K562 (cell line): Measurements from ENCODE around the gene SDK1. TPM values are rescaled to one million over a fixed set of nuclear protein-coding genes. Genes with fewer than 3 reads are reported as not detected.
A peak's percentile ranks its signal among the peaks of the same experiment; 100 is the strongest.

Experiments used
- ATAC-seq: fragments of 200-7000 bp; cut with Tn5 transposase; 3 replicates; pipeline ENCODE4 v1.9.1; 2020; ENCODE audit warnings: moderate library complexity
- BruUV-seq: library from RNA; stranded (reverse); fragments of 400-500 nt; replicated peaks from 2 replicates; lab custom pipeline; 2021; lab: Mats Ljungman, UMichigan
- CTCF ChIA-PET: fragments of 300-600 bp; formaldehyde crosslinking; extraction: SDS; loops from one replicate; lab custom pipeline; 2021; ENCODE audit warnings: low intra/inter-chr PET ratio; lab: Yijun Ruan, JAX
- POLR2A ChIA-PET: fragments of 300-600, 350-650 bp; sonication (Branson Sonifier 250); formaldehyde crosslinking; extraction: SDS; loops from one replicate; lab custom pipeline; 2021; ENCODE audit warnings: antibody characterized with exemption, inconsistent platforms; lab: Yijun Ruan, JAX
- DNase-seq, 4 experiments: peaks; one replicate each; pipeline versions ENCODE4 v3.0.0 to v3.0.0-alpha.2; 2011 to 2018; ENCODE audit warnings: low spot score in 3 of 4, mixed read lengths in 3 of 4; ENCODE audit errors: extremely low read depth in 1 of 4
- FAIRE-seq: peaks from 2 replicates; lab custom pipeline; 2011; peaks lifted over from hg19 to GRCh38; lab: Jason Lieb, UNC
- H2AFZ ChIP-seq: 2 replicates; pipeline ENCODE4 v1.6.0; 2011; ENCODE audit warnings: low read depth, low read length, control low read depth, inconsistent platforms
- H3K27ac ChIP-seq: fragments of 200-600 bp; 3 replicates; pipeline ENCODE4 v1.8.0; 2011; ENCODE audit warnings: low read depth, mild to moderate bottlenecking, control low read depth, inconsistent platforms, low read length, moderate library complexity, mixed read lengths; ENCODE audit errors: extremely low read depth
- H3K27me3 ChIP-seq, 2 experiments: fragments of 300-600 bp in 1 of 2; 2 replicates in 1 of 2; 3 replicates in 1 of 2; pipeline versions ENCODE4 v1.6.0 to v1.8.0; 2011; ENCODE audit warnings: inconsistent platforms in 2 of 2, low read length in 2 of 2, mild to moderate bottlenecking in 1 of 2, mixed read lengths in 1 of 2, moderate library complexity in 1 of 2; ENCODE audit not compliant: control insufficient read depth in 2 of 2, insufficient read depth in 2 of 2
- H3K36me3 ChIP-seq: fragments of 300-600 bp; 3 replicates; pipeline ENCODE4 v1.8.0; 2011; ENCODE audit warnings: mild to moderate bottlenecking, low read length, inconsistent platforms; ENCODE audit not compliant: control insufficient read depth, insufficient read depth
- H3K4me1 ChIP-seq, 2 experiments: fragments of 200-600 bp in 1 of 2; replicated peaks in 1 of 2; 2 replicates in 1 of 2; 3 replicates in 1 of 2; pipeline versions ENCODE4 v1.5.1 to v1.8.0; 2011; ENCODE audit warnings: inconsistent platforms in 2 of 2, low read length in 2 of 2, mild to moderate bottlenecking in 1 of 2, mixed read lengths in 1 of 2, moderate library complexity in 1 of 2; ENCODE audit not compliant: control insufficient read depth in 2 of 2, insufficient read depth in 2 of 2
- H3K4me2 ChIP-seq: 2 replicates; pipeline ENCODE4 v1.6.1; 2011; ENCODE audit warnings: low read length, control low read depth, inconsistent platforms, mixed read lengths; ENCODE audit not compliant: insufficient read depth
- H3K4me3 ChIP-seq: fragments of 200-600 bp; sonication (generic), shearing (Covaris generic); 2 replicates; pipeline ENCODE4 v1.5.1; 2016; ENCODE audit warnings: control low read depth, inconsistent platforms
- H3K79me2 ChIP-seq: fragments of 200-600 bp; 3 replicates; pipeline ENCODE4 v1.8.0; 2011; ENCODE audit warnings: low read length, inconsistent platforms; ENCODE audit not compliant: control insufficient read depth, insufficient read depth
- H3K9ac ChIP-seq, 2 experiments: 2 replicates each; pipeline versions ENCODE4 v1.6.0 to v1.6.1; 2011; ENCODE audit warnings: low read depth in 2 of 2, low read length in 2 of 2, control low read depth in 1 of 2, inconsistent platforms in 1 of 2, mild to moderate bottlenecking in 1 of 2, mixed read lengths in 1 of 2; ENCODE audit not compliant: insufficient read depth in 1 of 2
- H3K9me1 ChIP-seq: one replicate; pipeline ENCODE4 v1.6.0; 2011; ENCODE audit warnings: inconsistent platforms, mild to moderate bottlenecking, low read length, moderate library complexity; ENCODE audit not compliant: control insufficient read depth, insufficient read depth
- H3K9me3 ChIP-seq: replicated peaks from 2 replicates; pipeline ENCODE4 v1.5.1; 2011; ENCODE audit warnings: low read depth, low read length, inconsistent platforms; ENCODE audit not compliant: control insufficient read depth, insufficient read depth
- H4K20me1 ChIP-seq: replicated peaks from 2 replicates; pipeline ENCODE4 v1.6.1; 2011; ENCODE audit warnings: low read length, inconsistent platforms, mixed read lengths; ENCODE audit not compliant: control insufficient read depth, insufficient read depth
- CEBPB ChIP-seq: fragments of 450-650 bp; IDR thresholded peaks from 2 replicates; pipeline ENCODE4 v1.6.1; 2016; ENCODE audit warnings: missing genetic modification characterization, missing compliant biosample characterization
- DDX20 ChIP-seq: fragments of 450-650 bp; IDR thresholded peaks from 2 replicates; pipeline ENCODE4 v1.6.1; 2016; ENCODE audit warnings: missing genetic modification characterization, low read depth, mild to moderate bottlenecking, missing compliant biosample characterization, moderate library complexity
- FIP1L1 ChIP-seq: fragments of 200-400 bp; formaldehyde crosslinking; IDR thresholded peaks from 2 replicates; pipeline ENCODE4 v1.6.1; 2018; ENCODE audit warnings: mild to moderate bottlenecking, low read depth, low read length; ENCODE audit not compliant: poor library complexity, severe bottlenecking
- MYC ChIP-seq, 2 experiments: fragments of 250-450 bp in 1 of 2; sonication (Bioruptor Pico) in 1 of 2; IDR thresholded peaks; 2 replicates each; pipeline versions ENCODE4 v1.5.1 to v1.6.1; 2012 to 2021; ENCODE audit warnings: low read depth in 2 of 2, borderline replicate concordance in 1 of 2, improper control_type of control experiment in 1 of 2, low read length in 1 of 2, mild to moderate bottlenecking in 1 of 2, moderate library complexity in 1 of 2
- PCBP1 ChIP-seq: fragments of 200-400 bp; formaldehyde crosslinking; IDR thresholded peaks from 2 replicates; pipeline ENCODE4 v1.6.1; 2018; ENCODE audit warnings: mild to moderate bottlenecking, low read depth, low read length; ENCODE audit not compliant: poor library complexity, severe bottlenecking
- ZNF140 ChIP-seq: fragments of 250-450 bp; sonication (Bioruptor Pico); IDR thresholded peaks from 2 replicates; pipeline ENCODE4 v1.8.0; 2021; ENCODE audit warnings: moderate library complexity, mild to moderate bottlenecking, inconsistent platforms
- WGBS: fragments of 100-300 bp; shearing (Covaris generic); methylation state at CpG from one replicate; pipeline ENCODE4 v1.1.6; 2016; ENCODE audit warnings: low coverage, mixed read lengths; ENCODE audit not compliant: insufficient coverage; ENCODE audit errors: missing lambda C conversion rate; 5-methylcytosine and 5-hydroxymethylcytosine counted together
- in situ Hi-C: fragments of 300-500 bp; cut with MboI; formaldehyde crosslinking; loops from 4 replicates; pipeline ENCODE4 v1.15.0; 2018; ENCODE audit warnings: inconsistent platforms, mixed read lengths
- intact Hi-C: fragments of 100-400 bp; cut with micrococcal nuclease; formaldehyde crosslinking; loops from 2 replicates; pipeline ENCODE4 v1.14.2; 2022
- polyA plus RNA-seq, 8 experiments: library from polyadenylated mRNA; depleted of rRNA in 4 of 8; stranded (reverse) in 5 of 8; unstranded in 3 of 8; fragments of >200 nt; fragmentation: Nextera tagmentation in 2 of 8; fragmentation: Illumina TruSeq in 1 of 8; extraction: Ambion mirVana in 2 of 8; extraction: Trizol in 1 of 8; gene quantifications; 2 replicates each; pipeline versions ENCODE4 v1.2.1 to v1.2.3, GENCODE V29; 2011 to 2014; ENCODE audit warnings: inconsistent platforms in 1 of 8, missing spikeins in 1 of 8
- total RNA-seq, 7 experiments: library from RNA; depleted of rRNA in 6 of 7; stranded (reverse); fragments of >200 nt in 6 of 7; fragmentation: Illumina TruSeq in 2 of 7; extraction: Trizol in 2 of 7; gene quantifications; 2 replicates each; pipeline versions ENCODE4 v1.2.1 to v1.2.3, GENCODE V29; 2011 to 2021; ENCODE audit warnings: low replicate concordance in 1 of 7

SDK1 gene
- total and polyA plus RNA-seq, 9 of the 15 experiments (the other 6 are each of a cell fraction or from before 2014, with no cell fraction given), result 0.16 TPM; not detected in 8

DNA sequence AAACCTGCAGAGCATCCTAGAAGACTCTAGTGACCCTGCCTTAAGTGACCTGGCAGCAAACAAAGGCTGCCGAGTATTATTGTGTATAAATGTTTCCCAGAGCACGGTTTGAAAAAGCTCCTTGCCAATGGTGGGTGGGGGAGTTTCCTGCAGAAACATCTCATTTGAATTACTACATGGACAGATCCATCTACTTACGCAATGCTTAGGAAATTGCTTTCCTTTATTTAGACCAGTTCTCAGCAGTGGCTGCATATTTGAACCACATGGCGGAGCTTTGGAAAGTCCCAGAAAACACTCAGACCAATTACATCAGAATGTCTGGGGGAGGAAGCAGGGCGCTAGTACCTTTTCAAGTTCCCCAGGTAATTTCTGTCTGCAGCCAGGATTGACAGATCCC is 560.9 kb downstream of the SDK1 start:
- intact Hi-C loops (no loop called here), in situ Hi-C loops (no loop called here)
- Histone ChIP-seq H3K27ac (no peak overlapping the region), H3K36me3 (no peaks in the 10 kb centered on the region), H3K9ac (no peak overlapping the region), H3K4me3 (no peak overlapping the region), H3K9me3 (no peaks in the 10 kb centered on the region), H3K4me2 (no peak overlapping the region), H2AFZ (no peak overlapping the region), H3K9me1 (no peaks in the 10 kb centered on the region), H3K79me2 (no peaks in the 10 kb centered on the region), H4K20me1 (no peaks in the 10 kb centered on the region), H3K4me1 (no peaks in the 10 kb centered on the region), H3K27me3 (peaks cover 0 to 5% of the 10 kb centered on the region in 2 experiments; a peak in 4 of 5 replicates)
- WGBS, result 2% methylated on average over 5 of the region's 5 CpGs
- TF ChIP-seq DDX20 (tag) (no peak), CEBPB (tag) (peak; percentile 20; the same call in 1 of the 2 replicates), MYC (IDR thresholded peaks at IDR 0.05; ENCODE audit: low read depth, low read length) (no peak), MYC (CRISPR knock-in tag; IDR thresholded peaks at IDR 0.05; ENCODE audit: borderline replicate concordance, low read depth) (no peak)
- no TSS peak for BruUV-seq
- FAIRE-seq, result no peak
- CTCF ChIA-PET, result no interaction called here
- ATAC-seq, result no peak
- no peak for DNase-seq
- POLR2A ChIA-PET, result interaction anchor here (0.6 kb wide), 1 partner anchor 1138 kb away, joined by 3 read pairs; no protein-coding TSS in a partner anchor

DNA sequence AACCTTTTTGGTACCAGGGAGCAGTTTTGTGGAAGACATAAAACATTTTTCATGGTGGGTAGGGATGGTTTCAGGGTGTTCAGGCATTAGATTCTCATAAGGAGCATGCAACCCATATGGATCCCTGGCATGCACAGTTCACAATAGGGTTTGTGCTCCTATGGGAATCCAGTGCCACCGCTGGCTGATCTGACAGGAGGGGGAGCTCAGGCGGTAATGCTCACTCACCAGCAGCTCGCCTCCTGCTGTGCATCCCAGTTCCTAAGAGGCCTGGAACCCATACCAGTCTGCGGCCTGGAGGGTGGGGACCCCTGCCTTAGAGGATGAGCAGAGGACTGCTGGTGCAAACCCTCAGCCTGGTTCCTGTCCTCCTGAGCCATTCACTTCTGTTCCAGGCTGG is 561.7 kb downstream of the SDK1 start:
- Histone ChIP-seq H3K9ac (no peak overlapping the region), H3K9me3 (no peaks in the 10 kb centered on the region), H3K79me2 (no peaks in the 10 kb centered on the region), H3K27me3 (peaks cover 0 to 5% of the 10 kb centered on the region in 2 experiments; a peak in 4 of 5 replicates), H3K27ac (no peak overlapping the region), H3K9me1 (no peaks in the 10 kb centered on the region), H2AFZ (no peak overlapping the region), H3K36me3 (no peaks in the 10 kb centered on the region), H3K4me1 (no peaks in the 10 kb centered on the region), H4K20me1 (no peaks in the 10 kb centered on the region), H3K4me2 (no peak overlapping the region), H3K4me3 (no peak overlapping the region)
- ChIA-PET POLR2A (interaction anchor here (0.6 kb wide), 1 partner anchor 554 kb away, joined by 4 read pairs; no protein-coding TSS in a partner anchor), CTCF (no interaction called here)
- in situ Hi-C loops (no loop called here), intact Hi-C loops (no loop called here)
- 0% methylated on average over 4 of the region's 4 CpGs for WGBS
- no TSS peak for BruUV-seq
- FAIRE-seq (no peak), DNase-seq (no peak), ATAC-seq (no peak)
- TF ChIP-seq PCBP1 (no peak), ZNF140 (CRISPR knock-in tag) (no peak), FIP1L1 (no peak)
